ENCODE data around the gene ITGB2.

DNA sequence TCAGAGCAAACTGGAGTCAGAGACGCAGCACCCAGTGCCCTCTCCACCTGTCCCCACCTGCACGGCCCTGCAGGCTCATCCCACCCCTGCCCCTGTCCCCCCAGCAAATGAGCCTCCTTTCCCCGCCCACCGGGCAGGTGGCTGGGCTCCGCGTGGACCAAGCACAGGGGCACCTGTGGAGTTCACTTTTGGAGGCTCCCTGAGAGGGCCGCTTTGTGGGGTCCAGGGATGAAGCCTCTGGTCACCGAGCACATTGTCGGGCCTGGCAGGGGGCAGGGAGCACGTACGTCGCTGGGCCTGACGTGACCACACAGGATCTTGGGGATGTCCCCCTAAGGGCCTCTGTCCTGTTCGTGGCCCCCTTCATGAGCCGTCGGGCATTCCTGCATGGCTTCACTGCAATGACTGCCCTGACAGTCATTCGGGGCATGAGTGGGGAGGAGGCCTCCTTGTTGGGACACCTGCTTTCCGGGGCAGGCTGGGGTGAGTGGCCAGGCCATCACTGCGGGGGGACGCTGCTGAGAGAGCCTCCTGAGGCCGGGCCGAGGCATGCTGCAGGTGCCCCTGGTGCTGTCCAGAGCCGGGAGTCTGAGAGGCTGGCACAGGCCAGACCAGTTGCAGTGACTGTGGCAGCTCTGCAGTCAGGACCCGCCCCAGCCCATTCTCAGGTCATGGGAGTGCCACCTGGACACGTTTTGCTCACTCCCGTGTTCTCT, 38.8 kb upstream of the ITGB2 start:
- TF ChIP-seq, protein P1, sequence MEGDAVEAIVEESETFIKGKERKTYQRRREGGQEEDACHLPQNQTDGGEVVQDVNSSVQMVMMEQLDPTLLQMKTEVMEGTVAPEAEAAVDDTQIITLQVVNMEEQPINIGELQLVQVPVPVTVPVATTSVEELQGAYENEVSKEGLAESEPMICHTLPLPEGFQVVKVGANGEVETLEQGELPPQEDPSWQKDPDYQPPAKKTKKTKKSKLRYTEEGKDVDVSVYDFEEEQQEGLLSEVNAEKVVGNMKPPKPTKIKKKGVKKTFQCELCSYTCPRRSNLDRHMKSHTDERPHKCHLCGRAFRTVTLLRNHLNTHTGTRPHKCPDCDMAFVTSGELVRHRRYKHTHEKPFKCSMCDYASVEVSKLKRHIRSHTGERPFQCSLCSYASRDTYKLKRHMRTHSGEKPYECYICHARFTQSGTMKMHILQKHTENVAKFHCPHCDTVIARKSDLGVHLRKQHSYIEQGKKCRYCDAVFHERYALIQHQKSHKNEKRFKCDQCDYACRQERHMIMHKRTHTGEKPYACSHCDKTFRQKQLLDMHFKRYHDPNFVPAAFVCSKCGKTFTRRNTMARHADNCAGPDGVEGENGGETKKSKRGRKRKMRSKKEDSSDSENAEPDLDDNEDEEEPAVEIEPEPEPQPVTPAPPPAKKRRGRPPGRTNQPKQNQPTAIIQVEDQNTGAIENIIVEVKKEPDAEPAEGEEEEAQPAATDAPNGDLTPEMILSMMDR (conservative IDR thresholded peaks at IDR 0.05 in 1 of 2, IDR thresholded peaks at IDR 0.05 in 1 of 2; ENCODE audit: low read depth in 1 of 2, low read length in 2 of 2) = no peak
- TF ChIP-seq EZH2 (IDR thresholded peaks at IDR 0.05; ENCODE audit: low read length, missing control alignments) = no peak

All from fibroblast of lung (primary cell).